ENCODE data around the gene KY. TPM values are rescaled to one million over a fixed set of nuclear protein-coding genes. Genes with fewer than 3 reads are reported as not detected.

Gene KY
- total RNA-seq, 1 donor from 2014 or later, result 0.12 TPM

- no peaks in the 10 kb centered on the region for H3K36me3 Mint-ChIP-seq (ENCODE audit: low read depth)
- H3K27ac Mint-ChIP-seq (ENCODE audit: unreplicated experiment), result no peak overlapping the region
- DNase-seq (ENCODE audit: low spot score), result no peak
- TF ChIP-seq, protein P1, sequence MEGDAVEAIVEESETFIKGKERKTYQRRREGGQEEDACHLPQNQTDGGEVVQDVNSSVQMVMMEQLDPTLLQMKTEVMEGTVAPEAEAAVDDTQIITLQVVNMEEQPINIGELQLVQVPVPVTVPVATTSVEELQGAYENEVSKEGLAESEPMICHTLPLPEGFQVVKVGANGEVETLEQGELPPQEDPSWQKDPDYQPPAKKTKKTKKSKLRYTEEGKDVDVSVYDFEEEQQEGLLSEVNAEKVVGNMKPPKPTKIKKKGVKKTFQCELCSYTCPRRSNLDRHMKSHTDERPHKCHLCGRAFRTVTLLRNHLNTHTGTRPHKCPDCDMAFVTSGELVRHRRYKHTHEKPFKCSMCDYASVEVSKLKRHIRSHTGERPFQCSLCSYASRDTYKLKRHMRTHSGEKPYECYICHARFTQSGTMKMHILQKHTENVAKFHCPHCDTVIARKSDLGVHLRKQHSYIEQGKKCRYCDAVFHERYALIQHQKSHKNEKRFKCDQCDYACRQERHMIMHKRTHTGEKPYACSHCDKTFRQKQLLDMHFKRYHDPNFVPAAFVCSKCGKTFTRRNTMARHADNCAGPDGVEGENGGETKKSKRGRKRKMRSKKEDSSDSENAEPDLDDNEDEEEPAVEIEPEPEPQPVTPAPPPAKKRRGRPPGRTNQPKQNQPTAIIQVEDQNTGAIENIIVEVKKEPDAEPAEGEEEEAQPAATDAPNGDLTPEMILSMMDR (IDR thresholded peaks at IDR 0.05), result no peak
- H3K9me3 Mint-ChIP-seq (ENCODE audit: low read depth), result no peaks in the 10 kb centered on the region
- peaks cover 6% of the 10 kb centered on the region for H3K27me3 Mint-ChIP-seq (ENCODE audit: low read depth)
- no peak overlapping the region for H3K4me3 Mint-ChIP-seq (ENCODE audit: unreplicated experiment)
- peaks cover 18% of the 10 kb centered on the region for H3K4me1 Mint-ChIP-seq (ENCODE audit: low read depth)
Observed at GRCh38 chr3:134655706-134656105, 4.9 kb upstream of the KY start.

GRCh38 chr3:134654031-134654430, 3.2 kb upstream of the KY start:
- H3K9me3 Mint-ChIP-seq (ENCODE audit: low read depth), result no peaks in the 10 kb centered on the region
- H3K4me3 Mint-ChIP-seq (ENCODE audit: unreplicated experiment), result no peak overlapping the region
- peaks cover 18% of the 10 kb centered on the region for H3K4me1 Mint-ChIP-seq (ENCODE audit: low read depth)
- TF ChIP-seq, protein P1 (IDR thresholded peaks at IDR 0.05), result no peak
- H3K27me3 Mint-ChIP-seq (ENCODE audit: low read depth), result peaks cover 6% of the 10 kb centered on the region
- DNase-seq (ENCODE audit: low spot score), result no peak
- H3K27ac Mint-ChIP-seq (ENCODE audit: unreplicated experiment), result no peak overlapping the region
- H3K36me3 Mint-ChIP-seq (ENCODE audit: low read depth), result no peaks in the 10 kb centered on the region

- TF ChIP-seq, protein P1 (IDR thresholded peaks at IDR 0.05), result no peak
- Mint-ChIP-seq H3K27me3 (ENCODE audit: low read depth) (peaks cover 6% of the 10 kb centered on the region), H3K9me3 (ENCODE audit: low read depth) (no peaks in the 10 kb centered on the region)
Observed at GRCh38 chr3:134652886-134653630, 2.2 kb upstream of the KY start.

GRCh38 chr3:134652409-134652831, 1.6 kb upstream of the KY start:
- Mint-ChIP-seq H3K4me1 (ENCODE audit: low read depth) (peaks cover 18% of the 10 kb centered on the region), H3K27ac (ENCODE audit: unreplicated experiment) (peak overlapping the region; percentile 94)
- no peak for DNase-seq (ENCODE audit: low spot score)

More at GRCh38 chr3:134652886-134653630, 2.2 kb upstream of the KY start:
- H3K4me3 Mint-ChIP-seq (ENCODE audit: unreplicated experiment), result no peak overlapping the region
- H3K36me3 Mint-ChIP-seq (ENCODE audit: low read depth), result no peaks in the 10 kb centered on the region
- DNase-seq (ENCODE audit: low spot score), result no peak
- no peak overlapping the region for H3K27ac Mint-ChIP-seq (ENCODE audit: unreplicated experiment)
- H3K4me1 Mint-ChIP-seq (ENCODE audit: low read depth), result peaks cover 18% of the 10 kb centered on the region

DNA sequence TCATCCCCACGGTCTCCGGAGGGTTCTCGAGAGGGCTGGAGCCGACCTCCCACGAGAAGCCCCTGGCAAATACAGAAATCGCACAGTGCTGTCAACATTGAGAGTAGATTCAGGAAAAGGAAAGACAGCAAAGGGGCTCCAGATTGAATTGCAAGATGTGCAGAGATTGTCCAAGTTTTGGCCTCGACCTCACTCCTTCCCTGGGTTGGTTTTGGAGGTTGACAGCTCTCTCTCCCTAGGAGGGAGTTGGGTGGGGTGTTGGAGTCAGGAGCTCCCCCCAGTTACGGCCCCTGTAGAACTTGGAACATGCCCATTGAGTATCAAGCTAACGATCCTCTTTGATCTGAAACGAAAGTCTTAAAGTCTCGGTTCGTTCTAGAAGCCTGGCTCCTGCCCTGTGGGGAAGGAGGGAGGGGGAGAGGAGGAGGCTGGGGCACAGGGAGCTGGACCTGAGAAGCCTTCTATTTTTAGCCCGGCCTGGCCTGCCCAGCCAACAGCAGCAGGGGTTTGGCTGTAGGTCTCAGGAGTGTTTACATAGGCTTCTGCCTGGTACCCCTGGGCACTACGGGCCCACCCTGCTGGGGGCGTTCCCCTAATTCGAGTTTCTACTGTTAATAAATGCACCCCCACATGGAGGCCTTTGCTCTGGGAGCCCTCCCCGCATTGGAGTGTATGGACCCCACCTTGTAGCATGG, 672 bp upstream of the KY start:
- no peaks in the 10 kb centered on the region for H3K36me3 Mint-ChIP-seq (ENCODE audit: low read depth)
- peaks cover 18% of the 10 kb centered on the region for H3K4me1 Mint-ChIP-seq (ENCODE audit: low read depth)
- H3K4me3 Mint-ChIP-seq (ENCODE audit: unreplicated experiment), result peak overlapping the region; percentile 68
- H3K27me3 Mint-ChIP-seq (ENCODE audit: low read depth), result peaks cover 5% of the 10 kb centered on the region
- peak overlapping the region; percentile 94 for H3K27ac Mint-ChIP-seq (ENCODE audit: unreplicated experiment)
- H3K9me3 Mint-ChIP-seq (ENCODE audit: low read depth), result no peaks in the 10 kb centered on the region
- no peak for DNase-seq (ENCODE audit: low spot score)
- TF ChIP-seq, protein P1 (IDR thresholded peaks at IDR 0.05), result no peak

More at GRCh38 chr3:134652409-134652831, 1.6 kb upstream of the KY start:
- Mint-ChIP-seq H3K27me3 (ENCODE audit: low read depth) (peaks cover 6% of the 10 kb centered on the region), H3K4me3 (ENCODE audit: unreplicated experiment) (no peak overlapping the region), H3K9me3 (ENCODE audit: low read depth) (no peaks in the 10 kb centered on the region), H3K36me3 (ENCODE audit: low read depth) (no peaks in the 10 kb centered on the region)
- TF ChIP-seq, protein P1 (IDR thresholded peaks at IDR 0.05), result no peak
